Suprapubic skin (tissue), 4 donors: ENCODE results near the gene ART4. TPM values are rescaled to one million over a fixed set of nuclear protein-coding genes. Genes with fewer than 3 reads are reported as not detected.

Experiments used
- DNase-seq, 2 donors: peaks; one replicate each; pipeline ENCODE4 v3.0.0-alpha.2; 2019; ENCODE audit warnings: low spot score in 2 of 2
- H3K27ac ChIP-seq: fragments of 200-600 bp; sonication (generic); one replicate; pipeline ENCODE4 v1.5.1; 2019
- H3K27me3 ChIP-seq: fragments of 200-600 bp; sonication (generic); one replicate; pipeline ENCODE4 v1.5.1; 2019
- H3K36me3 ChIP-seq: fragments of 200-600 bp; sonication (generic); one replicate; pipeline ENCODE4 v1.5.1; 2019
- H3K4me1 ChIP-seq: fragments of 200-600 bp; sonication (generic); one replicate; pipeline ENCODE4 v1.5.1; 2019
- H3K4me3 ChIP-seq: fragments of 200-600 bp; sonication (generic); one replicate; pipeline ENCODE4 v1.5.1; 2019; ENCODE audit warnings: mild to moderate bottlenecking
- H3K9me3 ChIP-seq: fragments of 200-600 bp; sonication (generic); one replicate; pipeline ENCODE4 v1.5.1; 2019
- EP300 ChIP-seq: sonication (generic); formaldehyde crosslinking; IDR thresholded peaks from one replicate; pipeline ENCODE4 v1.6.1; 2017; ENCODE audit warnings: antibody characterized with exemption
- POLR2A ChIP-seq, 2 donors: fragments of 450-650 bp; IDR thresholded peaks; one replicate each; pipeline ENCODE4 v1.6.1; 2017; ENCODE audit warnings: antibody characterized with exemption in 2 of 2, mild to moderate bottlenecking in 2 of 2, moderate library complexity in 2 of 2
- POLR2AphosphoS5 ChIP-seq, 3 donors: sonication (generic); formaldehyde crosslinking; IDR thresholded peaks; one replicate each; pipeline ENCODE4 v1.6.1; 2017; ENCODE audit warnings: antibody characterized with exemption in 3 of 3
- WGBS: methylation state at CpG from one replicate; pipeline ENCODE4 v1.1.5; 2018; 5-methylcytosine and 5-hydroxymethylcytosine counted together
- total RNA-seq, 4 donors: library from RNA; depleted of rRNA; stranded (reverse); fragments of >200 nt; gene quantifications; one replicate each; pipeline ENCODE4 v1.1.0, GENCODE V29; 2016
- TF ChIP-seq, protein P1 (sequence below), 2 donors: fragments of 200-600 bp in 1 of 2; fragments of 450-650 bp in 1 of 2; sonication (generic) in 1 of 2; IDR thresholded peaks; one replicate each; pipeline ENCODE4 v1.5.1; 2016 to 2019; ENCODE audit warnings: antibody characterized with exemption in 2 of 2, mild to moderate bottlenecking in 1 of 2, moderate library complexity in 1 of 2

The ART4 gene
- total RNA-seq, 4 donors from 2014 or later: 0.17 to 1.3 (median 0.42) TPM; not detected in 1

DNA sequence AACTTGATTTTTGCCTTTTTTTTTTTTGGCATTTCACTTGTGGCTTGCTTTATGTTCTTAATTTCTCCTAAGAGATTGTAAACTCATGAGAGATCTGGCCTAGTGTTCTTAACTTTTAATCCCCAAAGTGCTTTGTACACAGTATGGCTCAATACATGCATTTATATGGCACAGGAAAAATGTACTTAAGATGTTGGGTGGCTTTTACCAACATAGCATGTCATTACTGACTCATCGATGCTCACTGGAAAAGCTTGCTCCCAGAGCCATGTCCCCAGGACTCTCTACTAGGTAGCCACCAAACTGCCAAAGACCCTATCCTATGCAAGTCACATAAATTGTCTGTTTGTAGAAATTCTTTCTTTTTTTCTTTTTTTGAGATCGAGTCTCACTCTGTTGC, 16.3 kb downstream of the ART4 start:
- H3K4me3 ChIP-seq: no peak overlapping the region
- H3K9me3 ChIP-seq: no peaks in the 10 kb centered on the region
- no peak for DNase-seq
- WGBS: 95% methylated on average over 2 of the region's 2 CpGs
- TF ChIP-seq, protein P1, sequence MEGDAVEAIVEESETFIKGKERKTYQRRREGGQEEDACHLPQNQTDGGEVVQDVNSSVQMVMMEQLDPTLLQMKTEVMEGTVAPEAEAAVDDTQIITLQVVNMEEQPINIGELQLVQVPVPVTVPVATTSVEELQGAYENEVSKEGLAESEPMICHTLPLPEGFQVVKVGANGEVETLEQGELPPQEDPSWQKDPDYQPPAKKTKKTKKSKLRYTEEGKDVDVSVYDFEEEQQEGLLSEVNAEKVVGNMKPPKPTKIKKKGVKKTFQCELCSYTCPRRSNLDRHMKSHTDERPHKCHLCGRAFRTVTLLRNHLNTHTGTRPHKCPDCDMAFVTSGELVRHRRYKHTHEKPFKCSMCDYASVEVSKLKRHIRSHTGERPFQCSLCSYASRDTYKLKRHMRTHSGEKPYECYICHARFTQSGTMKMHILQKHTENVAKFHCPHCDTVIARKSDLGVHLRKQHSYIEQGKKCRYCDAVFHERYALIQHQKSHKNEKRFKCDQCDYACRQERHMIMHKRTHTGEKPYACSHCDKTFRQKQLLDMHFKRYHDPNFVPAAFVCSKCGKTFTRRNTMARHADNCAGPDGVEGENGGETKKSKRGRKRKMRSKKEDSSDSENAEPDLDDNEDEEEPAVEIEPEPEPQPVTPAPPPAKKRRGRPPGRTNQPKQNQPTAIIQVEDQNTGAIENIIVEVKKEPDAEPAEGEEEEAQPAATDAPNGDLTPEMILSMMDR (IDR thresholded peaks at IDR 0.05): no peak
- TF ChIP-seq POLR2A (IDR thresholded peaks at IDR 0.05) (no peak), EP300 (no peak), POLR2AphosphoS5 (IDR thresholded peaks at IDR 0.05) (no peak)
- no peak overlapping the region for H3K27ac ChIP-seq
- no peaks in the 10 kb centered on the region for H3K4me1 ChIP-seq
- H3K36me3 ChIP-seq: no peaks in the 10 kb centered on the region
- H3K27me3 ChIP-seq: no peaks in the 10 kb centered on the region

DNA sequence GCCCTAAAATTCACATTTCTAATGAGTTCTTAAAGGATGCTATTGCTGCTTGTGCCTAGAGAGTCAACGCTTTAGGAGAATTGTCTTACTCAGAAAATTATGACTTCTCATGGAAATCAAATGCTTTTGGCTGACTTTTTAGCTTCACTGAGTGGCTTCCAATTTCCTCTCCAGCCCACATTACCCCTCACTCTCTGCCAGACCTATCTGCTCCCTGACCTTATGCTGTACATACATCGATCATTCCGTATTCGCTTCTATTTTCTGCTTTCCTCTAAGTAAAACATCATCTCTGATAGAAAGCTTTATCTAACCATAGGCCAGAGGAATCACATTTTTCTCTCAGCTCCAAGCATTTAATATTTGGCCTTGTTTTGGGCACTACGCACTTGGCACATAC, 16.8 kb downstream of the ART4 start:
- Histone ChIP-seq H3K4me3 (no peak overlapping the region), H3K9me3 (no peaks in the 10 kb centered on the region), H3K27me3 (no peaks in the 10 kb centered on the region), H3K4me1 (no peaks in the 10 kb centered on the region), H3K36me3 (no peaks in the 10 kb centered on the region), H3K27ac (no peak overlapping the region)
- 81% methylated on average over 5 of the region's 5 CpGs for WGBS
- no peak for DNase-seq
- TF ChIP-seq POLR2A (IDR thresholded peaks at IDR 0.05) (no peak), EP300 (no peak), POLR2AphosphoS5 (IDR thresholded peaks at IDR 0.05) (no peak)
- TF ChIP-seq, protein P1 (IDR thresholded peaks at IDR 0.05): no peak

DNA sequence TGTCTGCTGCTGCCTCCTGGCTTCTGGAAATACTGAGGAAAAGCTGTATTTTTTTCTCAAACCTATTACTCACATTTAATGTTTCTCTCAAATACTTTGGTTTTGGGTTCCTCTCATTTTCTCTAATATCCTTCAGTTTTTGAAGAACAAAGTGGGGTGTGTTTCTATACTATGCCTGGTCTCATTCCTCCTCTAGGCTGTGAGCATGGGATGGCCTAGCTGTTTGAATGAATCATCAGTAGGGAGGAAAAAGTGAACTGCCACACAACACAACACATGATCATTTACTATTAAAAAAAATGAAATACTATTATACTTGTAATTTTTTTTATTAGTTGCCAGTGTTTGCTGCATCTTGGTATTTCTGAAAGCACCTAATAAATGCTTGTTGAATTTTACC, 18.1 kb downstream of the ART4 start:
- no peak overlapping the region for H3K27ac ChIP-seq
- H3K9me3 ChIP-seq: no peaks in the 10 kb centered on the region
- DNase-seq: no peak
- H3K4me1 ChIP-seq: no peaks in the 10 kb centered on the region
- no peak overlapping the region for H3K4me3 ChIP-seq
- TF ChIP-seq POLR2A (IDR thresholded peaks at IDR 0.05) (no peak), POLR2AphosphoS5 (IDR thresholded peaks at IDR 0.05) (no peak), EP300 (no peak)
- TF ChIP-seq, protein P1 (IDR thresholded peaks at IDR 0.05): no peak
- H3K36me3 ChIP-seq: no peaks in the 10 kb centered on the region
- no peaks in the 10 kb centered on the region for H3K27me3 ChIP-seq

DNA sequence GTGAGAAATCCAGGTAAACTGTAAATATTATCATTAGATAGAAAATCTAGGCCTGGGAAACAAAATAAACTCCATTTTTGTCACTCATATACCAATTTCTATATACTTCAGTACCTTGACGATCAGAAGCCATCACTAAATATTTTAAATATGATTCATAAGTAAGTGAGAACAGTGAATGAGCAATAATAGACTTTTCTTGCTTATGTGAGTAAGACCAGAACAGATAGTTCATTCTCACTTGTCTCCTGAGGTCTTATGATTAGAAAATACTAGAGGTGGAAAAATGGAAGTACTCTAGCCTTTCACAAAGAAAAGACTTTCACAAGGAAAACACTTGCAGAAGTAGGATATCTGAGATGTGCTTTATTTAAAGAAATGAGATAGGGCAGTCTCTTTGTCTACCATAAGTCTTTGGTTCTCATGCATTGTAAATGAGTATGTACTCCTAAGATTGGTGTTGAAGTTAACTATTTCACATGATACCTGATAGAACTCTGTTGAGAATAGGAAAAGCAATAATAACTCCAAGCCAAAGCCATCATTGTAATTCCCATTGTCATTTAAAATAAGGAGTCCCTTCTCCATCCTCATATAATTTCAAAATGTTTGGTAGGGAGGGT, 19.2 kb downstream of the ART4 start:
- Histone ChIP-seq H3K4me1 (no peaks in the 10 kb centered on the region), H3K4me3 (no peak overlapping the region), H3K27ac (no peak overlapping the region), H3K36me3 (no peaks in the 10 kb centered on the region), H3K27me3 (no peaks in the 10 kb centered on the region), H3K9me3 (no peaks in the 10 kb centered on the region)
- DNase-seq: no peak
- no peak for TF ChIP-seq EP300
- TF ChIP-seq POLR2AphosphoS5 (IDR thresholded peaks at IDR 0.05): no peak
- no peak for TF ChIP-seq POLR2A (IDR thresholded peaks at IDR 0.05)
- TF ChIP-seq, protein P1 (IDR thresholded peaks at IDR 0.05): no peak
- WGBS: 82% methylated on average over 1 of the region's 1 CpG

DNA sequence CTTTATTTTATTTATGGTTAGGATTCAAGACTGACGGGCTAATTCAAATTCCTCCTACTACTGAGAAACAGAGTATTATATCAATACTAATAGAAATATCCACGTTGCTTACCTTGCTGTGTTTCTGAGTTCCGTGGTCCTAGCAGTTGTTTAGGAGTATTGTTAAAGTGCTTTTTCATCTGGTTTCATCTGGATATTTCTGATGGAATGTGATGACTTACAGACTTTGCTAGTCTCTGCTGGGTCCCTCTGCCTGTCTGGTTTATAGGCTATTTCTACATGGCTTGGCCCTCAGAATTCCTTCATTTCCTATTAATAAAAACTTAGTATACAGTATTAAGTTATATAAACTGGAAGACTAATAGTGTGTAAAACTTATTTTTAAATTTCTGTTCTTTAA, 29.3 kb downstream of the ART4 start, which contains the start of gene SMCO3:
TSS of gene SMCO3 (minus strand) at position 169 of the 400 bp plus-strand sequence. CDS start 7,502 bp downstream, outside the sequence.
- no peaks in the 10 kb centered on the region for H3K27me3 ChIP-seq
- no peaks in the 10 kb centered on the region for H3K36me3 ChIP-seq
- 67% methylated on average over 3 of the region's 3 CpGs for WGBS
- TF ChIP-seq POLR2AphosphoS5 (IDR thresholded peaks at IDR 0.05): no peak
- no peak for TF ChIP-seq POLR2A (IDR thresholded peaks at IDR 0.05)
- no peak for TF ChIP-seq EP300
- TF ChIP-seq, protein P1 (IDR thresholded peaks at IDR 0.05): no peak
- H3K4me3 ChIP-seq: no peak within 1 kb of the TSS
- no peaks in the 10 kb centered on the region for H3K4me1 ChIP-seq
- no peaks in the 10 kb centered on the region for H3K9me3 ChIP-seq
- no peak within 1 kb of the TSS for H3K27ac ChIP-seq
- DNase-seq: no peak
